Erythroblast (primary cell): ENCODE results near the gene SH2D4B.

Source experiments
- GATA1 ChIP-seq: IDR thresholded peaks from 2 replicates; pipeline ENCODE4 v1.6.1; 2011; ENCODE audit warnings: low read depth, mild to moderate bottlenecking, control low read depth, low read length, moderate library complexity
- POLR2A ChIP-seq: IDR thresholded peaks from 2 replicates; pipeline ENCODE4 v1.6.1; 2011; ENCODE audit warnings: mild to moderate bottlenecking, low read length

GRCh38 chr10:80520661-80521470 is 16.8 kb upstream of the SH2D4B start:
- TF ChIP-seq POLR2A (no peak), GATA1 (no peak)
